ENCODE results near the gene AKR1B15. TPM values are rescaled to one million over a fixed set of nuclear protein-coding genes. Genes with fewer than 3 reads are reported as not detected.

Gene AKR1B15
- total and polyA plus RNA-seq, 9 of the 15 experiments (the other 6 are each of a cell fraction or from before 2014, with no cell fraction given) = not detected

- Histone ChIP-seq H3K9me3 (replicated peaks; ENCODE audit: control insufficient read depth, insufficient read depth, low read depth, low read length) (no peaks in the 10 kb centered on the region), H3K36me3 (ENCODE audit: control insufficient read depth, insufficient read depth, low read length) (no peaks in the 10 kb centered on the region), H3K9ac (ENCODE audit: insufficient read depth in 1 of 2, low read depth in 2 of 2, low read length in 2 of 2) (no peak overlapping the region), H3K4me2 (ENCODE audit: insufficient read depth, low read length) (no peak overlapping the region), H3K27me3 (ENCODE audit: control insufficient read depth in 2 of 2, insufficient read depth in 2 of 2, low read length in 2 of 2) (peaks cover 13 to 22% of the 10 kb centered on the region in 2 experiments), H3K4me3 (no peak overlapping the region), H2AFZ (ENCODE audit: low read depth, low read length) (no peak overlapping the region), H3K79me2 (ENCODE audit: control insufficient read depth, insufficient read depth, low read length) (no peaks in the 10 kb centered on the region), H3K4me1 (replicated peaks in 1 of 2; ENCODE audit: control insufficient read depth in 2 of 2, insufficient read depth in 2 of 2, low read length in 2 of 2) (no peaks in the 10 kb centered on the region), H3K9me1 (ENCODE audit: control insufficient read depth, insufficient read depth, low read length) (no peaks in the 10 kb centered on the region), H3K27ac (ENCODE audit: extremely low read depth, low read depth, low read length) (no peak overlapping the region), H4K20me1 (replicated peaks; ENCODE audit: control insufficient read depth, insufficient read depth, low read length) (peaks cover 3% of the 10 kb centered on the region)
- under 1% methylated on average over 11 of the region's 11 CpGs for WGBS (ENCODE audit: insufficient coverage, low coverage, missing lambda C conversion rate)
- no peak for FAIRE-seq
- no peak for DNase-seq (ENCODE audit: extremely low read depth in 1 of 4, low spot score in 3 of 4)
- ChIA-PET CTCF (ENCODE audit: low intra/inter-chr PET ratio) (no interaction called here), POLR2A (interaction anchor here (0.6 kb wide), 2 partner anchors 198 to 264 kb away, joined by 3 read pairs; no protein-coding TSS in a partner anchor)
- BruUV-seq (replicated peaks) = no TSS peak
- in situ Hi-C loops (cut with MboI) (no loop called here), intact Hi-C loops (cut with micrococcal nuclease) (no loop called here)
- ATAC-seq = no peak; the same call in 2 of the 3 replicates
- TF ChIP-seq KAT8 (IDR thresholded peaks at IDR 0.05; ENCODE audit: low read depth) (no peak), HMBOX1 (IDR thresholded peaks at IDR 0.05) (peak; percentile 29; the same call in 1 of the 2 replicates), ZBTB43 (CRISPR knock-in tag; IDR thresholded peaks at IDR 0.05) (no peak), CBX8 (IDR thresholded peaks at IDR 0.05; ENCODE audit: borderline replicate concordance, extremely low read depth, low read depth, low read length, poor library complexity, severe bottlenecking) (peak; percentile 39), EZH2 (IDR thresholded peaks at IDR 0.05; ENCODE audit: borderline replicate concordance, low read depth, low read length) (peak; percentile 78; the same call in 1 of the 2 replicates), MED1 (CRISPR knock-in tag; IDR thresholded peaks at IDR 0.05; ENCODE audit: borderline replicate concordance) (0 out of 2 replicates have a peak, but pooled peaks have one; percentile 31), BMI1 (IDR thresholded peaks at IDR 0.05; ENCODE audit: low read length) (0 out of 2 replicates have a peak, but pooled peaks have one; percentile 18), MCM3 (IDR thresholded peaks at IDR 0.05) (0 out of 2 replicates have a peak, but pooled peaks have one; percentile 12)
These were observed 54.1 kb downstream of the AKR1B15 start for GRCh38 chr7:134602881-134603451.

Measured in K562 (cell line).